ENCODE results near the gene APOA5. TPM values are rescaled to one million over a fixed set of nuclear protein-coding genes. Genes with fewer than 3 reads are reported as not detected.

Gene APOA5
- total and polyA plus RNA-seq, 2 of the 8 experiments (the other 6 are each of a cell fraction or from before 2014, with no cell fraction given): 0.08 to 0.15 TPM

DNA sequence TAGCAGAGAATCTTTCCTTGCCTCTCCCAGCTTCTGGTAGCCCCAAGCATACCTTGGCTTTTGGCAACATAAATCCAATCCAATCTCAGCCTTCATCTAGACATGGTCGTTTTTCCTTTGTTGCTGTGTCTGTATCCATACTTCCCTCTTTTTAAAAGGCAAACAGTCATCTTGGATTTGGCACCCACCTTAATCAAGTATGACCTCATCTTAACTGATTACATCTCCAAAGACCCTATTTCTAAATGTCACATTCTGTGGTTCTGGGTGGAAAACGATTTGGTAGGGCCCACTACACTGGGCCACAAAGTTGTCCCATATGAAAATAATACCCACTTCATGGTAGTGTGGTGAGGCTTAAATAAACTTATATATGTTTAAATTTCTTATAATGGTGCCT lies 19.7 kb downstream of the APOA5 start:
- Histone ChIP-seq H3K27ac (ENCODE audit: low read depth, low read length) (peak overlapping the region; percentile 90; the same call in 1 of the 2 replicates), H4K5ac (ENCODE audit: insufficient read length, low read depth, low read length) (no peak overlapping the region)
- POLR2A ChIA-PET (ENCODE audit: partially characterized antibody): interaction anchor here (1.1 to 3.6 kb wide), 2 partner anchors 17 to 37 kb away, joined by 3 to 29 read pairs; partner anchors contain the start of genes APOA5 and ZPR1
- TF ChIP-seq CTBP2 (IDR thresholded peaks at IDR 0.05; ENCODE audit: borderline replicate concordance, insufficient read depth, insufficient read length, low read length): no peak
- no peak for TF ChIP-seq ASH2L (IDR thresholded peaks at IDR 0.05; ENCODE audit: low read length)
- TF ChIP-seq KDM4A (IDR thresholded peaks at IDR 0.05; ENCODE audit: low read depth, low read length, severe bottlenecking): no peak
- TF ChIP-seq MAFK (IDR thresholded peaks at IDR 0.05; ENCODE audit: low read depth, low read length): no peak
- no peak for TF ChIP-seq RFX5 (IDR thresholded peaks at IDR 0.05; ENCODE audit: borderline replicate concordance, low read depth, low read length)
- TF ChIP-seq EZH2 (IDR thresholded peaks at IDR 0.05; ENCODE audit: low read depth, low read length, severe bottlenecking): no peak
- no peak for TF ChIP-seq NANOG (IDR thresholded peaks at IDR 0.05; ENCODE audit: insufficient read depth, low read depth, low read length, poor library complexity, severe bottlenecking)
- no peak for TF ChIP-seq YY1 (IDR thresholded peaks at IDR 0.05; ENCODE audit: low read depth, low read length)
- TF ChIP-seq POLR2A (IDR thresholded peaks at IDR 0.05; ENCODE audit: control extremely low read depth in 1 of 2, low read depth in 2 of 2, low read length in 2 of 2): no peak
- TF ChIP-seq, protein P1, sequence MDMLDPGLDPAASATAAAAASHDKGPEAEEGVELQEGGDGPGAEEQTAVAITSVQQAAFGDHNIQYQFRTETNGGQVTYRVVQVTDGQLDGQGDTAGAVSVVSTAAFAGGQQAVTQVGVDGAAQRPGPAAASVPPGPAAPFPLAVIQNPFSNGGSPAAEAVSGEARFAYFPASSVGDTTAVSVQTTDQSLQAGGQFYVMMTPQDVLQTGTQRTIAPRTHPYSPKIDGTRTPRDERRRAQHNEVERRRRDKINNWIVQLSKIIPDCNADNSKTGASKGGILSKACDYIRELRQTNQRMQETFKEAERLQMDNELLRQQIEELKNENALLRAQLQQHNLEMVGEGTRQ (IDR thresholded peaks at IDR 0.05; ENCODE audit: low read length): no peak
- no peak for TF ChIP-seq CHD2 (IDR thresholded peaks at IDR 0.05; ENCODE audit: low read length)
- no peak for TF ChIP-seq SIN3A (conservative IDR thresholded peaks at IDR 0.05 in 1 of 2, IDR thresholded peaks at IDR 0.05 in 1 of 2; ENCODE audit: low read depth in 1 of 2, low read length in 2 of 2)

More for the DNA sequence above, 19.7 kb downstream of the APOA5 start:
- no peaks in the 10 kb centered on the region for H3K79me1 ChIP-seq (ENCODE audit: low read depth, low read length)
- H2BK20ac ChIP-seq (ENCODE audit: low read length): no peak overlapping the region
- H3K4me1 ChIP-seq (replicated peaks in 1 of 4; ENCODE audit: control insufficient read depth in 3 of 4, insufficient read depth in 4 of 4, low read length in 3 of 4): peaks cover 0 to 5% (median 3%) of the 10 kb centered on the region in 4 experiments; a peak in 2 of 7 replicates
- WGBS, 2 experiments (ENCODE audit: extremely low coverage in 1 of 2, insufficient coverage in 1 of 2, insufficient read length in 1 of 2, insufficient replicate concordance in 2 of 2, low coverage in 1 of 2, low lambda C conversion rate in 2 of 2, missing lambda C conversion rate in 1 of 2): 40% methylated on average over 2 of the region's 2 CpGs; no CpG with 5 or more reads in 1 of the 2 experiments
- no peak overlapping the region for H3K14ac ChIP-seq (ENCODE audit: insufficient read length)
- H4K20me1 ChIP-seq (replicated peaks in 1 of 2; ENCODE audit: control insufficient read depth in 1 of 2, insufficient read depth in 2 of 2, low read length in 2 of 2): peaks cover 0 to 2% of the 10 kb centered on the region in 2 experiments
- no peaks in the 10 kb centered on the region for H3K9me3 ChIP-seq (ENCODE audit: insufficient read depth in 2 of 2, low read depth in 1 of 2, low read length in 1 of 2)
- H3K27me3 ChIP-seq (replicated peaks in 1 of 4; ENCODE audit: control insufficient read depth in 3 of 4, extremely low read depth in 1 of 4, insufficient read depth in 3 of 4, low read length in 3 of 4): no peaks in the 10 kb centered on the region
- peaks cover 12 to 22% of the 10 kb centered on the region in 2 experiments for H3K79me2 ChIP-seq (ENCODE audit: control insufficient read depth in 1 of 2, insufficient read depth in 2 of 2, low read length in 2 of 2)
- H3K4ac ChIP-seq (replicated peaks; ENCODE audit: insufficient read length, low read depth, low read length): no peak overlapping the region
- peak overlapping the region; percentile 76 to 96 (median 84) for H3K4me3 ChIP-seq (ENCODE audit: extremely low read depth in 1 of 4, insufficient read depth in 2 of 4, low read depth in 3 of 4, low read length in 4 of 4)
- no peak overlapping the region for H3K56ac ChIP-seq (replicated peaks; ENCODE audit: insufficient read length, low read depth, low read length)
- no peak overlapping the region for H2BK120ac ChIP-seq (replicated peaks; ENCODE audit: low read depth, low read length)
- no peak overlapping the region for H4K91ac ChIP-seq (replicated peaks; ENCODE audit: insufficient read length, low read length)
- peaks cover 2 to 33% (median 12%) of the 10 kb centered on the region in 4 experiments; a peak in 6 of 8 replicates for H3K36me3 ChIP-seq (ENCODE audit: control insufficient read depth in 2 of 4, insufficient read depth in 4 of 4, low read length in 3 of 4)
- no peak overlapping the region for H3K18ac ChIP-seq (ENCODE audit: extremely low read depth, low read length)
- no peak overlapping the region for H2BK15ac ChIP-seq (ENCODE audit: low read length)
- H2BK12ac ChIP-seq (ENCODE audit: low read depth, low read length): no peak overlapping the region
- peak overlapping the region; percentile 97 to 99 for H3K4me2 ChIP-seq (ENCODE audit: insufficient read depth in 1 of 2, low read depth in 2 of 2, low read length in 2 of 2)
- H4K8ac ChIP-seq (ENCODE audit: extremely low read depth, insufficient read depth, low read length): no peak overlapping the region
- CTCF ChIA-PET (ENCODE audit: partially characterized antibody): interaction anchor here (0.9 to 1.2 kb wide), 4 partner anchors 16 to 454 kb away, joined by 3 to 4 read pairs (median 4); partner anchors contain the start of genes APOA5 and ZPR1
- no peak overlapping the region for H2AFZ ChIP-seq (ENCODE audit: low read length)
- 0 out of 2 replicates have a peak overlapping the region, but pooled peaks have one; percentile 10 for H2AK5ac ChIP-seq (ENCODE audit: low read depth, low read length)
- no peak overlapping the region for H3K23ac ChIP-seq (ENCODE audit: insufficient read length)
- FAIRE-seq (no peak), DNase-seq (ENCODE audit: low read depth in 1 of 2, low spot score in 2 of 2) (no peak)
- H3K23me2 ChIP-seq (ENCODE audit: low read depth, low read length): peaks cover 8% of the 10 kb centered on the region
- peak overlapping the region; percentile 53 to 94 (median 91) for H3K9ac ChIP-seq (replicated peaks in 1 of 4; ENCODE audit: extremely low read depth in 1 of 4, low read depth in 3 of 4, low read length in 3 of 4)
- peak overlapping the region; percentile 16; the same call in 1 of the 2 replicates for H2BK5ac ChIP-seq (ENCODE audit: low read depth, low read length)

All from H1 (cell line).